Measurements from ENCODE around the gene SLX1B. TPM values are rescaled to one million over a fixed set of nuclear protein-coding genes. Genes with fewer than 3 reads are reported as not detected.
"Not testable (repeated sequence)": the region's sequence is repeated elsewhere in the genome, so short reads cannot be mapped to it uniquely, and the experiment has no call there.

SLX1B gene
- total RNA-seq, result 2.3 TPM

DNA sequence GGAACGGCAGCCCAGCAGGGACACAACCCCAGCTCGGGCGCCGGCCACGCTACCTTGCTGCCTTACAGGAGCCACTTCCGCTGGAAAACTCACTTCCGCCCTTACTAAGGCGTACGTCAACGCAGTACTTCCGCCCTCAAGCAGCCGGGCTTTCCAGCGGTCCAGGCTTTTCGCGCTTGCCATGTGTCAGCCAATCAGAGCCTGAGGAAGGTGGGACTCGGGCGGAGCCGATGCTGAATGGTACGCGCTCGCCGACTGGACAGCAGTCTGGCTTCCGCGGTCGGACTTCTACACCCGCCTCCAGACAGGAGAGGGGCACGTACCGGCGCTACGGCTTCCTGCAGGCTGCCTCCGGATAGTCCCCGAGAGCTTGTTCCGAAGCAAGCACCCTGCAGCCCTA is at the start of gene SLX1B, which contains the start of gene BOLA2:
TSS of gene SLX1B (plus strand) at position 265 of the 400 bp plus-strand sequence.
TSS of gene BOLA2 (minus strand) at position 83 of the 400 bp plus-strand sequence. CDS start 98 bp downstream, outside the sequence.
- DNase-seq, result not testable (repeated sequence)

- not testable (repeated sequence) for DNase-seq
Measured at GRCh38 chr16:29405249-29405648, 49.1 kb upstream of the SLX1B start.

DNA sequence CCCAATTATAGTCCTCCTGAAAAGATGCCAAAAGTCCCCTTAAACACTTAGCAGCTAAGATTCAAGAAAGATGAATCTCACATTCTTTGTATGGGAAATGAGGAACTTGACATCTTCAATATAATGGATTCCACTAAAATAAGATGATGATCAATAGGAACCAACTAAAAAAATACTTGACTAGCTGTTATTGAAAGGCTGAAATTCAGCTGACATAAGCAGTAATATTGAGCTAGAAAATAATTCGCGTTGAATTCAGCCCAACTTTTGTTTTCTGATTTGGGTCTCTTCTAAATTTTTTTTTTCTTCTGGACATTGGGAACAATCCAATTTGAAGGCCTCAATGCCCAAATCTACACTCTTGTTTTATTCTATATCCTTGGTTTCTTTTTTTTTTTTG is 30.7 kb upstream of the SLX1B start:
- not testable (repeated sequence) for DNase-seq

DNA sequence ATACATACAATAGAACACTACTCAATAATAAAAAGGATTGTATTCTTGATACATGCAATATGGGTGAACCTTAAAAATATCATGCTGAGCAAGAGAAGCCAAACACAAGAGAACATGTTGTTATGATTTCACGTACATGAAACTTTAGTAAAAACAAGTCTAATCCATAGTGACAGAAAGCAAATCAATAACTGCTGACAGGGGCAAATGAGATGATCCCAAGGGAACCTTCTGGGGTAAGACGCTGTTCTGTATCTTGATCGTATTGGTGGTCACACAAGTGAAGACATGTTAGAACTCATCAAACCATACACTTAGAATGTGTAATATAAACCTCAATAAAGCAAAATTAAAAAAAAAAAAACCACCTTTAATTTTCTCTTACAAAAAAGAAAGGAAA is 28.9 kb upstream of the SLX1B start:
- DNase-seq, result not testable (repeated sequence)

- DNase-seq, result not testable (repeated sequence)
Measured at GRCh38 chr16:29453754-29454153, 579 bp upstream of the SLX1B start.

DNA sequence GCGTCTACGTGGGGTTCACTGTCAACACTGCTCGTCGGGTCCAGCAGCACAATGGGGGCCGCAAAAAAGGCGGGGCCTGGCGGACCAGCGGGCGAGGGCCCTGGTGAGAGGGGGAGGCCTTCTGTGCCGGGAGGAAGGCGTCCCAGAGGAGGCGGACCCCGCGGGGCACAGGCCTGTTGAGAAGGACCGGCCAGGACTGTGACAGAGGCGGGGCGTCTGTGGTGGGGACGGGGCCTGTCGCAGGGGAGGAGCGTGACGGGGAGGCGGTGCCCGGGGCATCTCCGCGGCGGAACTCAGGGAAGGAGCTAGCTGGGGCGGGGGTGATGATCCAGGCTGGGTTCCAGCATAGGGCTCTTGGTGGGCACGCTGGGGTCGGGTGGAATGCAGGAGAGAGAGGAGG is 495 bp downstream of the SLX1B start:
- DNase-seq, result not testable (repeated sequence)

DNA sequence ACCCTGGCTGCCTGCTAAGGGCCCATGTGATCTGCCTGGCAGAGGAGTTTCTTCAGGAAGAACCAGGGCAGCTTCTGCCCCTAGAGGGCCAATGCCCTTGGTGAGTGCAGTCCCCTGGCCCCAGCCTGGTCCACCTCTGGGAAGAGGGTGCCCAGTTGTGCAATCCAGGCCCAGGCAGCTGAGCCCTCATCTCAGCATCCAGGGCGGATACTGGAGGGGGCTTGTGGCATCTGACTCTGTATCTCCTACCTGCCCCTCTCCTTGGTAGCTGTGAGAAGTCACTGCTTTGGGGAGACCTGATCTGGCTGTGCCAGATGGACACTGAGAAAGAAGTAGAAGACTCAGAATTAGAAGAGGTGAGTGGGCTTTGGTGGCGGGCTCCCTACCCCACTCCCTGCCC is 3.3 kb downstream of the SLX1B start:
- not testable (repeated sequence) for DNase-seq

DNA sequence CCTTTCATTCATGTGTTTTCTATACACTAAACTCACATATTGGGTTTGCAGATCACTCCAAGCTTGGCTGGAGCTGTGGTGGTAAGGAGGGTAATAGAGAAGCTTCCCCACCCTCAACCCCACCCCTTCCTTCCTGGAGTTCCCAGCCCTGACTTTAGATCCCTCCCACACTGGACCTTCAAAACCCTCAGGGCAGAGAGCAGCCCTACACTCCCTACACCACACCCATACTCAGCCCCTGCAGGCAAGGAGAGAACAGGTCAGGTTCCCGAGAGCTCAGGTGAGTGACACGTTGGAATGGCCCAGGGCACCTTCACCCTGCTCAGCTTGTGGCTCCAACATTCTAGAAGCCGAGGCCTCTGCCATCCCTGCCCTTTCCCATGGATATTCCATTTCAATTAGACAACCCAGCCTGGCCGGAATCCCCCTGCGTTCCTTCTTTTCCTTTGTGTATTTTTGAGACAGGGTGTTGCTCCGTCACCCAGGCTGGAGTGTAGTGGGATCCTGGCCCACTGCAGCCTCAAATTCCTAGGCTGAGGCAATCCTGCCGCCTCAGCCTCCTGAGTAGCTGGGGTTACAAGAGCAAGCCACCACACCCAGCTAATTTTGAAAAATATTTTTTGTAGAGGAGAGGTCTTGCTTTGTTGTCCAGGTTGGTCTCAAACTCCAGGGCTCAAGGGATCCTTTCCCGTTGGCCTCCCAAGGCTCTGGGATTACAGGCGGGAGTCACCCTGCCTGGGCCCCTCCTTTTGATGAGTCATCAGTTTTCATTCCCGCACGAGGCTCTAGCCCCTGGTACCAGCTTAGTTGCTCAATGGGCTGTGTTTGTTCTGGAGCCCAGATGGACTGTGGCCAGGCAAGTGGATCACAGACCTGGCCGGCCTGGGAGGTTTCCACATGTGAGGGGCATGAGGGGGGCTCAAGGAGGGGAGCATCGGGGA is 5.6 kb downstream of the SLX1B start, which contains the start of gene SULT1A4:
TSS of gene SULT1A4 (plus strand) at position 208 of the 941 bp plus-strand sequence. CDS start 1,473 bp downstream, outside the sequence.
- DNase-seq, result not testable (repeated sequence)

DNA sequence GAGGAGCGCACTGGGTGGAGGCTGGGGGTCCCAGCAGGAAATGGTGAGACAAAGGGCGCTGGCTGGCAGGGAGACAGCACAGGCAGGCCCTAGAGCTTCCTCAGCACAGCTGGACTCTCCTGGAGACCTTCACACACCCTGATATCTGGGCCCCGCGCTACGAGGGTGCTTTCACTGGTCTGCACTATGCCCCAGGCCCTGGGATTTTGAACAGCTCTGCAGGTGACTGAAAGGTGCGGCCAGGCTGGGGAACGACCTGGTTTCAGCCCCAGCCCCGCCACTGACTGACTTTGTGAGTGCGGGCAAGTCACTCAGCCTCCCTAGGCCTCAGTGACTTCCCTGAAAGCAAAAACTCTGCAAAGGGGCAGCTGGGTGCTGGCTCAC is 6.3 kb downstream of the SLX1B start:
- DNase-seq, result not testable (repeated sequence)

GRCh38 chr16:29465985-29466824 is 11.9 kb downstream of the SLX1B start:
- DNase-seq, result not testable (repeated sequence)

DNA sequence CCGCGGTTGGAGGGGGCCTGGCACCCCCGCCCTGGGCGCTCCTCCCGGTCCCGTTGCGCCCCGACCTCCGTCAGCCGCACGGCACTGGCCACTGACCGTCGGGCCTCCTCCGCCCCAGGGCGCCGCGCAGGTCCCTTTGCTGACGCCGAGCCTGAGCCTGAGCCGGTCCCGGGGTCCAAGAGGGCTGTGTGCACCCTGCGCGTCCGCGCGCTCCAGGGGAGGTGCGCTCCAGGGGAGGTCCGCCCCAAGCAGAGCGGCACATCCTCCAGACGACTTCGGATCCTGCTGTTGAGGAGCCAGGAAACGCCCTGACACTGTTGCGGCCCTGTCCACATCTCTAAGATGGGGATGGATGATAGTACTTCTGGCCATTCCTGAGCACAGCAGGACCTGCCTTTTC is 12.6 kb downstream of the SLX1B start:
- not testable (repeated sequence) for DNase-seq

GRCh38 chr16:29467654-29468366 is 13.5 kb downstream of the SLX1B start:
- DNase-seq, result not testable (repeated sequence)

DNA sequence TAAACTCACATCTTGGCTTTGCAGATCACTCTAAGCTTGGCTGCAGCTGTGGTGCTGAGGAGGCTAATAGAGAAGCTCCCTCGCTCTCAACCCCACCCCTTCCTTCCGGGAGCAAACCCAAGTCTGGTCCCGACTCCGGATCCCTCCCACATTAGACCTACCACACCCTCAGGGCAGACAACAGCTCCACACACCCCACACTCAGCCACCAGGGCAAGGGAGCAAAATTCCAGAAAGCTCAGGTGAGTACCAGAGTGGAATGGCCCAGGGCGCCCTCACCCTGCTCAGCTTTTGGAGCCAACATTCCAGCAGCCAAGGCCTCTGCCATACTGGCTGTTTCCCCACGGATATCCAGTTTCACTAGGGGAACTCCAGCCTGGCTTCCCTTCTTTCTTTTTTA is 15.3 kb downstream of the SLX1B start:
- not testable (repeated sequence) for DNase-seq

- DNase-seq, result not testable (repeated sequence)
Measured at GRCh38 chr16:29472065-29472464, 17.7 kb downstream of the SLX1B start.

GRCh38 chr16:29482276-29482675 is 27.9 kb downstream of the SLX1B start:
- not testable (repeated sequence) for DNase-seq

- DNase-seq, result not testable (repeated sequence)
Measured at GRCh38 chr16:29506308-29506707, 52.0 kb downstream of the SLX1B start, which contains the start of gene NPIPB12. TSS of gene NPIPB12 (minus strand) at chr16:29506408.

Small RNA genes within 50 kb of the gene (small RNA-seq; reads per million reads assigned to genes)
- not detected for gene AC133555.2

Other genes starting within 250 kb of the SLX1B start
- 0.16 TPM for gene NPIPB11, start 47.8 kb upstream of the SLX1B start, total RNA-seq
- gene BOLA2, start 182 bp upstream of the SLX1B start, total RNA-seq, result 42.4 TPM
- gene SULT1A4, start 5.4 kb downstream of the SLX1B start, total RNA-seq, result 0.94 TPM
- 13.7 TPM for gene NPIPB12, start 51.9 kb downstream of the SLX1B start, total RNA-seq
- 0.16 TPM for gene SPN, start 208.7 kb downstream of the SLX1B start, total RNA-seq
- 4.4 TPM for gene QPRT, start 224.6 kb downstream of the SLX1B start, total RNA-seq